ENCODE data around the gene C12orf42. TPM values are rescaled to one million over a fixed set of nuclear protein-coding genes. Genes with fewer than 3 reads are reported as not detected.

The C12orf42 gene
- total and polyA plus RNA-seq, 7 donors, result not detected

- H3K4me3 ChIP-seq, result no peak overlapping the region
- intact Hi-C loops (cut with DNase I), result no loop called here
- ATAC-seq (no peak), DNase-seq (no peak)
- H3K27me3 ChIP-seq (ENCODE audit: insufficient read depth in 3 of 3, low read length in 2 of 3), result peaks cover 0 to 4% (median 0%) of the 10 kb centered on the region in 3 donors
- WGBS, 3 donors, result 67 to 80% (median 71%) methylated on average over 3 of the region's 3 CpGs
- no peak overlapping the region for H3K27ac ChIP-seq
- no peak for TF ChIP-seq CTCF (IDR thresholded peaks at IDR 0.05)
- H3K4me1 ChIP-seq, result no peaks in the 10 kb centered on the region
- no peaks in the 10 kb centered on the region for H3K9me3 ChIP-seq
- H3K36me3 ChIP-seq (ENCODE audit: insufficient read depth in 1 of 2, low read depth in 1 of 2), result no peaks in the 10 kb centered on the region
Measured at GRCh38 chr12:103513875-103514274, 18.1 kb upstream of the C12orf42 start.

GRCh38 chr12:103505371-103506236, 9.8 kb upstream of the C12orf42 start:
- Histone ChIP-seq H3K9me3 (no peaks in the 10 kb centered on the region), H3K27me3 (ENCODE audit: insufficient read depth in 3 of 3, low read length in 2 of 3) (peaks cover 0 to 4% (median 0%) of the 10 kb centered on the region in 3 donors), H3K36me3 (ENCODE audit: insufficient read depth in 1 of 2, low read depth in 1 of 2) (no peaks in the 10 kb centered on the region), H3K4me1 (no peaks in the 10 kb centered on the region), H3K4me3 (no peak overlapping the region), H3K27ac (no peak overlapping the region)
- intact Hi-C loops (cut with DNase I), result no loop called here
- no peak for TF ChIP-seq CTCF (IDR thresholded peaks at IDR 0.05)
- no peak for ATAC-seq
- DNase-seq, result no peak
- 66 to 75% (median 74%) methylated on average over 9 of the region's 9 CpGs for WGBS, 3 donors

GRCh38 chr12:103504606-103505005, 8.8 kb upstream of the C12orf42 start:
- WGBS, 3 donors, result 86 to 93% (median 88%) methylated on average over 7 of the region's 7 CpGs
- intact Hi-C loops (cut with DNase I), result no loop called here
- Histone ChIP-seq H3K9me3 (no peaks in the 10 kb centered on the region), H3K4me1 (no peaks in the 10 kb centered on the region), H3K4me3 (no peak overlapping the region), H3K27me3 (ENCODE audit: insufficient read depth in 3 of 3, low read length in 2 of 3) (peaks cover 0 to 4% (median 0%) of the 10 kb centered on the region in 3 donors), H3K36me3 (ENCODE audit: insufficient read depth in 1 of 2, low read depth in 1 of 2) (no peaks in the 10 kb centered on the region), H3K27ac (no peak overlapping the region)
- no peak for TF ChIP-seq CTCF (IDR thresholded peaks at IDR 0.05)
- DNase-seq, result no peak
- ATAC-seq, result no peak

- Histone ChIP-seq H3K4me3 (no peak overlapping the region), H3K4me1 (no peaks in the 10 kb centered on the region), H3K36me3 (ENCODE audit: insufficient read depth in 1 of 2, low read depth in 1 of 2) (no peaks in the 10 kb centered on the region), H3K27ac (no peak overlapping the region), H3K27me3 (ENCODE audit: insufficient read depth in 3 of 3, low read length in 2 of 3) (no peaks in the 10 kb centered on the region), H3K9me3 (no peaks in the 10 kb centered on the region)
- intact Hi-C loops (cut with DNase I), result no loop called here
- 79 to 83% (median 79%) methylated on average over 14 of the region's 14 CpGs for WGBS, 3 donors
- no peak for TF ChIP-seq CTCF (IDR thresholded peaks at IDR 0.05)
- ATAC-seq (no peak), DNase-seq (no peak)
Measured at GRCh38 chr12:103503546-103504480, 8.0 kb upstream of the C12orf42 start.

Data from psoas muscle (tissue), 8 donors.